ENCODE data around the gene TMEM88. TPM values are rescaled to one million over a fixed set of nuclear protein-coding genes. Genes with fewer than 3 reads are reported as not detected.
A peak's percentile ranks its signal among the peaks of the same experiment; 100 is the strongest.

The TMEM88 gene
- total RNA-seq, 2 donors from 2014 or later = 6.0 to 16.2 TPM

- Histone ChIP-seq H3K9me3 (no peaks in the 10 kb centered on the region), H3K4me1 (peaks cover 10% of the 10 kb centered on the region), H3K4me3 (no peak overlapping the region), H3K27ac (no peak overlapping the region), H3K36me3 (replicated peaks in 1 of 2; ENCODE audit: insufficient read depth in 1 of 2, low read depth in 2 of 2) (no peaks in the 10 kb centered on the region), H3K27me3 (no peaks in the 10 kb centered on the region)
- WGBS, 2 donors = 76 to 83% methylated on average over 9 of the region's 9 CpGs
- DNase-seq (no peak), ATAC-seq (no peak)
- no peak for TF ChIP-seq POLR2A (IDR thresholded peaks at IDR 0.05)
- no peak for TF ChIP-seq CTCF (IDR thresholded peaks at IDR 0.05)
- intact Hi-C loops (cut with DNase I) = loop anchor here (5.0 to 10.0 kb wide), 2 partner anchors 33 to 161 kb away; partner anchors contain the start of genes CYB5D1, NAA38 and TMEM88
Measured at GRCh38 chr17:7824021-7824924, 30.6 kb upstream of the TMEM88 start.

GRCh38 chr17:7825206-7825990 lies 29.5 kb upstream of the TMEM88 start:
- intact Hi-C loops (cut with DNase I) = loop anchor here (10.0 kb wide), 1 partner anchor 159 kb away; no protein-coding TSS in a partner anchor
- Histone ChIP-seq H3K36me3 (replicated peaks in 1 of 2; ENCODE audit: insufficient read depth in 1 of 2, low read depth in 2 of 2) (no peaks in the 10 kb centered on the region), H3K9me3 (no peaks in the 10 kb centered on the region), H3K27me3 (no peaks in the 10 kb centered on the region), H3K4me1 (peaks cover 10% of the 10 kb centered on the region), H3K4me3 (no peak overlapping the region), H3K27ac (no peak overlapping the region)
- DNase-seq (peak in 1 of 4 donors; percentile 34), ATAC-seq (peak; percentile 39)
- whole genome bisulfite sequencing, 2 donors = 25 to 26% methylated on average over 12 of the region's 12 CpGs
- TF ChIP-seq CTCF (IDR thresholded peaks at IDR 0.05) = no peak
- TF ChIP-seq POLR2A (IDR thresholded peaks at IDR 0.05) = no peak

GRCh38 chr17:7830616-7831015 lies 24.2 kb upstream of the TMEM88 start:
- H3K27ac ChIP-seq = no peak overlapping the region
- WGBS, 2 donors = 70 to 74% methylated on average over 8 of the region's 8 CpGs
- no peak overlapping the region for H3K4me3 ChIP-seq
- no peaks in the 10 kb centered on the region for H3K36me3 ChIP-seq (replicated peaks in 1 of 2; ENCODE audit: insufficient read depth in 1 of 2, low read depth in 2 of 2)
- no peak for ATAC-seq
- intact Hi-C loops (cut with DNase I) = no loop called here
- DNase-seq = no peak
- H3K9me3 ChIP-seq = no peaks in the 10 kb centered on the region
- H3K4me1 ChIP-seq = peaks cover 13% of the 10 kb centered on the region
- H3K27me3 ChIP-seq = no peaks in the 10 kb centered on the region
- TF ChIP-seq POLR2A (IDR thresholded peaks at IDR 0.05) (no peak), CTCF (IDR thresholded peaks at IDR 0.05) (no peak)

- WGBS, 2 donors = 60 to 62% methylated on average over 6 to 7 of the region's 7 CpGs
- TF ChIP-seq POLR2A (IDR thresholded peaks at IDR 0.05) (no peak), CTCF (IDR thresholded peaks at IDR 0.05) (no peak)
- DNase-seq (no peak), ATAC-seq (no peak)
- Histone ChIP-seq H3K4me3 (no peak overlapping the region), H3K9me3 (no peaks in the 10 kb centered on the region), H3K4me1 (peaks cover 8% of the 10 kb centered on the region), H3K36me3 (replicated peaks in 1 of 2; ENCODE audit: insufficient read depth in 1 of 2, low read depth in 2 of 2) (no peaks in the 10 kb centered on the region), H3K27me3 (no peaks in the 10 kb centered on the region), H3K27ac (no peak overlapping the region)
- intact Hi-C loops (cut with DNase I) = no loop called here
Measured at GRCh38 chr17:7831233-7831632, 23.6 kb upstream of the TMEM88 start.
